GM21447 (cell line): Measurements from ENCODE around the gene FCRL5.
"Not testable (repeated sequence)": the region's sequence is repeated elsewhere in the genome, so short reads cannot be mapped to it uniquely, and the experiment has no call there.

Experiments used
- ATAC-seq: cut with Tn5 transposase; IDR thresholded peaks from one replicate; pipeline ENCODE4 v1.9.1; 2021; ENCODE audit not compliant: unreplicated experiment

FCRL5 gene

GRCh38 chr1:157551694-157552693 lies at the start of gene FCRL5:
FCRL5 (minus strand) TSS chr1:157552515; CDS start chr1:157552362, 153 bp downstream.
- ATAC-seq = peak; percentile 75

- ATAC-seq = no peak
Measured at GRCh38 chr1:157600236-157600635, 47.9 kb upstream of the FCRL5 start.

GRCh38 chr1:157597959-157598667 lies 45.8 kb upstream of the FCRL5 start, which contains the start of gene FCRL4:
FCRL4 (minus strand) TSS chr1:157598085; CDS start chr1:157597944, 141 bp downstream.
- peak; percentile 55 for ATAC-seq

GRCh38 chr1:157596384-157596783 lies 44.1 kb upstream of the FCRL5 start:
- no peak for ATAC-seq

- ATAC-seq = peak; percentile 64
Measured at GRCh38 chr1:157595356-157595755, 43.0 kb upstream of the FCRL5 start.

GRCh38 chr1:157585984-157586383 lies 33.7 kb upstream of the FCRL5 start:
- no peak for ATAC-seq

GRCh38 chr1:157584503-157584902 lies 32.2 kb upstream of the FCRL5 start:
- ATAC-seq = no peak

- no peak for ATAC-seq
Measured at GRCh38 chr1:157580828-157581210, 28.5 kb upstream of the FCRL5 start.

GRCh38 chr1:157580179-157580827 lies 28.0 kb upstream of the FCRL5 start:
- no peak for ATAC-seq

- no peak for ATAC-seq
Measured at GRCh38 chr1:157577420-157577819, 25.1 kb upstream of the FCRL5 start.

GRCh38 chr1:157575744-157576143 lies 23.4 kb upstream of the FCRL5 start:
- ATAC-seq = peak; percentile 87

- ATAC-seq = no peak
Measured at GRCh38 chr1:157574836-157575235, 22.5 kb upstream of the FCRL5 start.

- peak; percentile 45 for ATAC-seq
Measured at GRCh38 chr1:157566484-157567300, 14.4 kb upstream of the FCRL5 start.

- peak; percentile 76 for ATAC-seq
Measured at GRCh38 chr1:157562515-157562914, 10.2 kb upstream of the FCRL5 start.

- no peak for ATAC-seq
Measured at GRCh38 chr1:157558119-157558518, 5.8 kb upstream of the FCRL5 start.

- ATAC-seq = not testable (repeated sequence)
Measured at GRCh38 chr1:157548081-157548480, 4.2 kb downstream of the FCRL5 start.

GRCh38 chr1:157542676-157543075 lies 9.6 kb downstream of the FCRL5 start:
- ATAC-seq = no peak

GRCh38 chr1:157540852-157541251 lies 11.5 kb downstream of the FCRL5 start:
- ATAC-seq = no peak

- no peak for ATAC-seq
Measured at GRCh38 chr1:157540160-157540748, 12.1 kb downstream of the FCRL5 start.

- no peak for ATAC-seq
Measured at GRCh38 chr1:157539568-157539967, 12.7 kb downstream of the FCRL5 start.
